COLO668 (cell line): ENCODE data around the gene ACMSD.
"Not testable (repeated sequence)": the region's sequence is repeated elsewhere in the genome, so short reads cannot be mapped to it uniquely, and the experiment has no call there.

Experiments used
- DNase-seq: peaks from one replicate; lab custom pipeline; 2025; ENCODE audit not compliant: unreplicated experiment; lab: John Stamatoyannopoulos, UW

The ACMSD gene

GRCh38 chr2:134905168-134905567 lies 66.8 kb downstream of the ACMSD start:
- no peak for DNase-seq

DNA sequence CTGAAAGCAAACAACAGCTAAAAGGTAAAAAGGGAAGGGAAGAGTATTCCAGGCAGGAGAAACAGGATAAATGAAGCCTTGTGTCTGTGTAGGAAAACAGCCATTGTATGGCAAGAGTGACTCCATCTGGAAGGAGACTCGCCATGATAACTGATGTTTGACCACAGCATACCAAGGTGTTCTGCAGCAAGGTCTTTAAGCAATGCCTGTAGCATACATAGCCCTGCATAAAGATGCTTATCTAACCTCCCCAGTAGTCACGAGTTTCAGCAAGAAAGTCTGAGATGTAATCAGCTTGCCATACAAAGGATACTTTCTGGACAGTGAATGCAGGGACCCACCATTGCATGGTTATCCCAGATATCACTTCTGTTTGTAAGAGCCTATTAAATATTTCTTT lies 68.3 kb downstream of the ACMSD start:
- no peak for DNase-seq

DNA sequence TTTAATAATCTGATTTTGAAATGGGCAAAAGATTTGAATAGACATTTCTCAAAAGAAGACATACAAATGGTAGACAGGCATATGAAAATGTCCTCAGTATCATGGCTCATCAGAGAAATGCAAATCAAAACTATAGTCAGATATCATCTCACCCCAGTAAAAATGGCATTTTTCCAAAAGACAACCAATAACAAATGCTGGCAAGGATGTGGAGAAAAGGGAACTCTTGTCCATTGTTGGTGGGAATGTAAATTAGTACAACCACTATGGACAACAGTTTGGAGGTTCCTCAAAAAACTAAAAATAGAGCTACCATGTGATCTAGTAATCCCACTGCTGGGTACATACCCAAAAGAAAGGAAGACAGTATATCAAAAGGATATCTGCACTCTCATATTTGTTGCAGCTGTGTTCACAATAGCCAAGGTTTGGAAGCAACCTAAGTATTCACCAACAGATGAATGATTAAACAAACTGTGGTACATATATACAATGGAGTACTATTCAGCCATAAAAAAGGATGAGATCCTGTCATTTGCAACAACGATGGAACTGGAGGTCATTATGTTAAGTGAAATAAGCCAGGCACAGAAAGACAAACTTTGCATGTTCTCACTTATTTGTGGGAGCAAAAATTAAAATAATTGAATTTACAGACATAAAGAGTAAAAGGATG lies 69.2 kb downstream of the ACMSD start:
- DNase-seq = not testable (repeated sequence)

GRCh38 chr2:134910763-134911399 lies 72.5 kb downstream of the ACMSD start:
- DNase-seq = no peak

DNA sequence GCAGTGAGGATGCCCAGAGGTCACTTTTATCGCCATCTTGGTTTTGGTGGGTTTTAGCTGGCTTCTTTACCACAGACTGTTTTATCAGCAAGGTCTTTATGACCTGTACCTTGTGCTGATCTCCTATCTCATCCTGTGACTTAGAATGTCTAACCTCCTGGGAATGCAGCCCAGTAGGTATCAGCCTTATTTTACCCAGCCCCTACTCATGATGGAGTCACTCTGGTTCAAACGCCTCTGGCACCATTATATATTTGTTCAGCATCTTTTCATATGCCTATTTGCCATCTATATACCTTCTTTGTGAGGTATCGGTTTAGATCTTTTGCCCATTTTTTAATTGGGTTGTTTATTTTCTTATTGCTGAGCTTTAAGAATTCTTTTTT lies 73.0 kb downstream of the ACMSD start:
- DNase-seq = no peak

GRCh38 chr2:134912361-134912760 lies 73.9 kb downstream of the ACMSD start:
- no peak for DNase-seq

- DNase-seq = peak; percentile 23
Observed at GRCh38 chr2:134917360-134917865, 79.0 kb downstream of the ACMSD start.

DNA sequence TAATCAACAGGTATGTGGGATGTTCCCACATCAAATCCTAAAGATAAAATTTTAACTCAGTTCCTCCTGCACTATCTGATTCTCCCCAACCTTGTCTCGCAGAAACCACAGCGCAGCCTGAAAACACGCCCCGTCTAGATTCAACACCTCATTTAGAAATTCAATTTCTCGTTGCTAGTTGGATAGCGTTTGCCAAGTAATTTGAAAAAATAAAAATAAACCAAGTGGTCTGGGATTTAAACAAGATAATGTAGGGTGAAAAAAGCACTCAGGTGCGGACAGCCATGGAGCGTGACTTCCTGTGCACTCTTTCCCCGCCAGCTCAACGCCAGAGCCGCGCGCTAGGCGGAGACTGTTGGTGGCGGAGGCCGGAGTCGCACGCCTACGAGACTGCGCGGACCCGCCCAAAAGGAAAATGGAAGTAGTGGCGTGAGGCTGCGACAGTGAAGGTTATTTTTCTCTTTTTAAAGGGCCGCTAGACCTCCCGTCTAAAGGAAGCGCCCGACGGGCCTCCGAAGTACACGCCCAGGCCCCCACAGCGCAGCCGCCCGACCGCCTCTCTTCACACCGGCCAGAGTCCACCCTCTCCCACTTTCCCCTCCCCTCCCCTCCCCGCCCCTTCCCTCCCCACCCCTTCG lies 79.6 kb downstream of the ACMSD start:
- DNase-seq = peak; percentile 94

DNA sequence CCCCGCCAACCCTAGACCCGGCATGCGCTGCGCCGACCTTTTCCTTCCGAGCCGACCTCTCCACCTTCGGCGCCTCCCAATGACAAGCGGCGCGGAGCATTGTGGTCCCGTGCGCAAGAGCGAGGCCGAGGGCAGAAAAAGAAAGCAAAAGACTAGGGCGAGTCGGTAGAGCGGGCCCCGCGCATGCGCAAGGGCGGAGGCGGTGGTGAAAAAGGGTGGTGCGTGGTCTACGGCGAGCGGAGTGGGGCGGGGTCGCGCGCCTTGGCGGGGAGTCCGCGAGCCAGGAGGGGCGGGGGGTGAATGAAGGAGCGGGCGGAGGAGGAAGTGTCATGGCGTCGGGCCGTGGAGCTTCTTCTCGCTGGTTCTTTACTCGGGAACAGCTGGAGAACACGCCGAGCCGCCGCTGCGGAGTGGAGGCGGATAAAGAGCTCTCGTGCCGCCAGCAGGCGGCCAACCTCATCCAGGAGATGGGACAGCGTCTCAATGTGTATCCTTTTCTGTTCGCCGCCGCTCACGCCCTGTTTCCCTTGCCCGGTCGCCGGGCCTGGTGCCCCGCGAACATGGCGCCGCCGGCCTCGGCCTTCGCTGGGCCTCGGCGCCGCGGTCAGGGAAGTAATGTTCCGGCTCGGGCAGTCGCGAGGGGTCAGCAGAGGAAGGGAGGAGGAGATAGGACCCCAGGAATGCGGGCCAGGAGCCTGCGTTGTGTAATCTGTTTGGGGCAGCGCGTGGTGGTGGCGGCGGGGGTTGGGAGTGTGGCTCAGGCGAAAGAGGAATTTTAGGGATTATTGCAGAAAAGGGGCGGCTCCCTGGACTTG lies 80.3 kb downstream of the ACMSD start, which contains the start of gene CCNT2:
Gene CCNT2 (plus strand): TSS at position 297 of the 815 bp plus-strand sequence. CDS start 33 bp downstream, at position 330.
- DNase-seq = peak; percentile 99

DNA sequence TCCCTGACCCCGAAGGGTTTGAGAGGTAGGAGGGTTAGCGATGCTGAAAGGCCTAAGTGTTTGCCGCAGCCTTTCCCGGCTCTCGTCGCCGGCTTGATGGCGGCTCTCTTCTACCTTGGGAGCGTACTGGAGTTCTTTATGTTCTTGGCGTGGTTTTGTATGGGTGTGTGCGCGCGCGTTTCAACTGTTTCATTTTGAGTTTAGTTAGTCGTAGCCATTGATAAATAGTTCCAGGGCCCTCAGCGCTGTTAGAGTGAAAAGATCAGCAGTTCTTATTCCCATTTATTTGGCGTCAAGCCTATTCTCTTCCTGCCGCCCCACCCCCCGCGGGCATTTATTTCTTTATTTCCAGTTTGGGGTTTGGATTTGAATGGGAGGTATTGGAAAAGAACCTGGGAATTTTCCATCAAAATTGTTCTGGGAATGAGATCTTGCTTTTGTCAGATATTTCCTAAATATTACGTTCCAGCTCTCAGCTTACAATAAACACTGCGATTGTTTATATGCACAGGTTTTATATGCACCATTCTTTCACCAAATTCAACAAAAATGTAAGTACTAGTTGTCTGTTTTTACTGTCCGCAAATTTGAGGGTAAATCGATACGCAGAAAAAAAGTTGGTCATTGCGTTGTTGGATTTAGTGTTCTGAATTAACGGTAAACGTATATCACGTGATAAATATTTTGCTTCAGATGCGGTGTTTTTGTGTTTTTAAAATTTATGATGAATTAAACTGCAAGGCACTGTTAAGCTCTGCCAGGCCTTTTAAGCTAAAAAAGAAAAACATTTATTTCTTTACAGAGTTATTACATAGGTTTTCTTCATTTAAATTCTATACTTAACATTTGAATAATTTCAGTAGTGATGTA lies 81.2 kb downstream of the ACMSD start:
- peak; percentile 58 for DNase-seq

- DNase-seq = no peak
Observed at GRCh38 chr2:134924912-134925311, 86.5 kb downstream of the ACMSD start.

- DNase-seq = no peak
Observed at GRCh38 chr2:134926231-134926931, 88.0 kb downstream of the ACMSD start.

- no peak for DNase-seq
Observed at GRCh38 chr2:134927195-134927594, 88.8 kb downstream of the ACMSD start.

GRCh38 chr2:134932864-134933526 lies 94.6 kb downstream of the ACMSD start:
- DNase-seq = no peak

DNA sequence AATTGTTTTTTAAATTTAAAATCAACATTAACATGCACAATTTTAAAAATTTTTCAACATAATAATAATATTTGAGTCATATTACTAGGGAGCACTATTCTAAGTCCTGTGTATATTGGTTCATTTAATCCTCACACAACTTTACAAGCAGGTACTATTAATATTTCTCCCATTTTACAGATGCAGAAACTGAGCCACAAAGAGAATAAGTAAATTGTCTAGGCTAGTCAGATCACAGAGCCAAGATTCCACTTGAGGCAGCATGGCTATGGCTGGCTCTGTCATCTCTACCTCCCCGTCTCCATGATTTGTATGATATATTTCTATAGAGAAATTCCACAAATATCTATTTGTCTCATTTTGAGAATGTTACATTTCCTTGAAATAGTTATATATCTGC lies 95.3 kb downstream of the ACMSD start:
- no peak for DNase-seq

DNA sequence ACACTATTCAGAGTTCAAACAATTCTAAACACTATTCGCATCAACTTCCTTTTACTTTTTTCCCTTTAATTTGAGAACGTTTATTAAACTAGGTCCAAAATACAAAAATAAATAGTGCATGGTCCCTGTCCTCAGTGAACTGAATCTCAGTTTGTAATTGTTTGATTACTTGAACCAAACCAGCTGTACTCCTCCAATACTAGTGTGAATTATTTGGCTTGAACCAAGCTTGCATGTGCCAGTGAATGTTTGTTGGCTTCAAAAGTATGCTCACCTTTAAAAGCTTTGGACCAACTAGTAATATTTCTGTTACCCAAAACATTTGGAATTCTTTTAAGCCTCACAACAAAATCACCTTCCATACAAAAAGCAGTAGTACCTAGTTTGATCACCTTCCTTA lies 95.7 kb downstream of the ACMSD start:
- DNase-seq = no peak

DNA sequence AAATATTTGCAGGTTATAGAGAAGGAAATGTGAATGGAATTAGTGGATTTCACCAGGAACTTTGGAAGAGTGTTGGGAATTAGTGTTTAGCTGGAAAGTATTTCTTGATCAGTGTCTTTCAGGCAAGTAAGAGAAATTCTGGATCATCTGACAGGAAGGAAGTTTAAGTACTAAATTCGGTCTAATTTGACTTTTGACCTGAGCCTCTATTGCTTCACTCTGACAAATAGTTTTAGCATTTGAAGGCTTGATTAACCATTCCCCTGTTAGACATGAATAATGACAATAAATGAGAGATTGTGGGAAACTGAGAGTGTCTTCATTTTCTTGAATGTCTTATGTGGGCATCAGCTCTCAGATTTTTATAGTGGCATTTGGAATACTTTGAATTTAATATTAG lies 96.2 kb downstream of the ACMSD start:
- DNase-seq = no peak

DNA sequence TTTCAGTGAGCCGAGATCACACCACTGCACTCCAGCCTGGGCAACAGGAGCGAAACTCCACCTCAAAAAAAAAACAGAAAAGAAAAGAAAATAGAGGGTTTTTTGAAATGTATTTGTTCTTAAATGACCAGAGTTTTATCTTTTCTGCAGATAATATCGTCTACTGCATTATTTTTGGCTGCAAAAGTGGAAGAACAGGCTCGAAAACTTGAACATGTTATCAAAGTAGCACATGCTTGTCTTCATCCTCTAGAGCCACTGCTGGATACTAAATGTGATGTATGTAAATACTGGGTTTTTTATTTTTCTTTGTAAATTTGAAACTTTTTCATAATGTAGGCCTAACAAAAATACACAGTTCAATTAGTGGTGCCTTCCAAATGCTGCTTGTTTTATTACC lies 98.3 kb downstream of the ACMSD start:
- no peak for DNase-seq

- no peak for DNase-seq
Observed at GRCh38 chr2:134943540-134943939, 105.1 kb downstream of the ACMSD start.
